ENCODE data around the gene GPD1. TPM values are rescaled to one million over a fixed set of nuclear protein-coding genes. Genes with fewer than 3 reads are reported as not detected.

The GPD1 gene
- total and polyA plus RNA-seq, 9 of the 15 experiments (the other 6 are each of a cell fraction or from before 2014, with no cell fraction given): 0.13 to 1.00 (median 0.55) TPM

- TF ChIP-seq JUND (IDR thresholded peaks at IDR 0.05; ENCODE audit: borderline replicate concordance, low read depth, low read length) (no peak), JUND (tag; IDR thresholded peaks at IDR 0.05; ENCODE audit: borderline replicate concordance, low read depth, low read length) (no peak)
These were observed 2.1 kb upstream of the GPD1 start (continued) for GRCh38 chr12:50101663-50102062.

GRCh38 chr12:50102131-50102531 lies 1.7 kb upstream of the GPD1 start:
- FAIRE-seq (no peak), ATAC-seq (no peak), DNase-seq (ENCODE audit: extremely low read depth in 1 of 4, low spot score in 3 of 4) (no peak)
- no TSS peak for BruUV-seq (replicated peaks)
- in situ Hi-C loops (cut with MboI): no loop called here
- H3K4me2 ChIP-seq (ENCODE audit: insufficient read depth, low read length): no peak overlapping the region
- no peaks in the 10 kb centered on the region for H3K9me3 ChIP-seq (replicated peaks; ENCODE audit: control insufficient read depth, insufficient read depth, low read depth, low read length)
- no peak overlapping the region for H2AFZ ChIP-seq (ENCODE audit: low read depth, low read length)
- H3K27me3 ChIP-seq (ENCODE audit: control insufficient read depth in 2 of 2, insufficient read depth in 2 of 2, low read length in 2 of 2): no peaks in the 10 kb centered on the region
- 88% methylated on average over 2 of the region's 2 CpGs for WGBS (ENCODE audit: insufficient coverage, low coverage, missing lambda C conversion rate)
- no peaks in the 10 kb centered on the region for H3K79me2 ChIP-seq (ENCODE audit: control insufficient read depth, insufficient read depth, low read length)
- H3K4me3 ChIP-seq: no peak overlapping the region
- POLR2A ChIA-PET: interaction anchor here (0.6 to 1.5 kb wide), 4 partner anchors 9 to 132 kb away, joined by 3 to 4 read pairs (median 4); no protein-coding TSS in a partner anchor
- peaks cover 16% of the 10 kb centered on the region in 2 experiments for H3K4me1 ChIP-seq (replicated peaks in 1 of 2; ENCODE audit: control insufficient read depth in 2 of 2, insufficient read depth in 2 of 2, low read length in 2 of 2)
- CTCF ChIA-PET (ENCODE audit: low intra/inter-chr PET ratio): interaction anchor here (1.4 kb wide), 1 partner anchor 74 kb away, joined by 3 read pairs; no protein-coding TSS in a partner anchor
- TF ChIP-seq, protein P1, sequence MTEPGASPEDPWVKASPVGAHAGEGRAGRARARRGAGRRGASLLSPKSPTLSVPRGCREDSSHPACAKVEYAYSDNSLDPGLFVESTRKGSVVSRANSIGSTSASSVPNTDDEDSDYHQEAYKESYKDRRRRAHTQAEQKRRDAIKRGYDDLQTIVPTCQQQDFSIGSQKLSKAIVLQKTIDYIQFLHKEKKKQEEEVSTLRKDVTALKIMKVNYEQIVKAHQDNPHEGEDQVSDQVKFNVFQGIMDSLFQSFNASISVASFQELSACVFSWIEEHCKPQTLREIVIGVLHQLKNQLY (CRISPR knock-in tag; conservative IDR thresholded peaks at IDR 0.05): no peak
- TF ChIP-seq PML (IDR thresholded peaks at IDR 0.05; ENCODE audit: low read length): no peak
- no peak for TF ChIP-seq MIER1 (IDR thresholded peaks at IDR 0.05; ENCODE audit: low read depth)
- no peak for TF ChIP-seq XRCC4 (IDR thresholded peaks at IDR 0.05; ENCODE audit: extremely low read depth, insufficient read depth, insufficient read length)
- no peak for TF ChIP-seq CCNT2 (IDR thresholded peaks at IDR 0.05; ENCODE audit: borderline replicate concordance, extremely low read depth, insufficient read length, low read depth, low read length)
- no peak for TF ChIP-seq KAT7 (CRISPR knock-in tag; IDR thresholded peaks at IDR 0.05; ENCODE audit: borderline replicate concordance)
- TF ChIP-seq TEAD1 (CRISPR knock-in tag; IDR thresholded peaks at IDR 0.05): no peak
- TF ChIP-seq RFX7 (CRISPR knock-in tag; IDR thresholded peaks at IDR 0.05): no peak
- no peak for TF ChIP-seq ZNF324 (CRISPR knock-in tag; IDR thresholded peaks at IDR 0.05)
- no peak for TF ChIP-seq ZNF140 (CRISPR knock-in tag; IDR thresholded peaks at IDR 0.05)
- TF ChIP-seq ATF3 (IDR thresholded peaks at IDR 0.05): no peak
- no peak for TF ChIP-seq ATF3 (CRISPR knock-in tag; conservative IDR thresholded peaks at IDR 0.05)
- TF ChIP-seq E2F5 (CRISPR knock-in tag; IDR thresholded peaks at IDR 0.05): no peak
- TF ChIP-seq NONO (IDR thresholded peaks at IDR 0.05; ENCODE audit: low read depth in 2 of 2, low read length in 1 of 2): no peak
- no peak for TF ChIP-seq ZNF583 (CRISPR knock-in tag; IDR thresholded peaks at IDR 0.05)
- no peak for TF ChIP-seq SIN3B (IDR thresholded peaks at IDR 0.05; ENCODE audit: low read depth)
- TF ChIP-seq CHD1 (IDR thresholded peaks at IDR 0.05; ENCODE audit: low read length): no peak
- H3K36me3 ChIP-seq (ENCODE audit: control insufficient read depth, insufficient read depth, low read length): peaks cover 36% of the 10 kb centered on the region
- no peaks in the 10 kb centered on the region for H3K9me1 ChIP-seq (ENCODE audit: control insufficient read depth, insufficient read depth, low read length)
- no peak overlapping the region for H3K27ac ChIP-seq (ENCODE audit: extremely low read depth, low read depth, low read length)
- intact Hi-C loops (cut with micrococcal nuclease): no loop called here
- H3K9ac ChIP-seq (ENCODE audit: insufficient read depth in 1 of 2, low read depth in 2 of 2, low read length in 2 of 2): no peak overlapping the region
- H4K20me1 ChIP-seq (replicated peaks; ENCODE audit: control insufficient read depth, insufficient read depth, low read length): no peaks in the 10 kb centered on the region
